ENCODE results near the gene SPTBN1. TPM values are rescaled to one million over a fixed set of nuclear protein-coding genes. Genes with fewer than 3 reads are reported as not detected.

The SPTBN1 gene
- total RNA-seq, 1 donor from 2014 or later, result 217 TPM

- Mint-ChIP-seq H3K27me3 (ENCODE audit: low read depth) (no peaks in the 10 kb centered on the region), H3K27ac (ENCODE audit: unreplicated experiment) (no peak overlapping the region), H3K4me3 (no peak overlapping the region), H3K9me3 (no peaks in the 10 kb centered on the region), H3K4me1 (no peaks in the 10 kb centered on the region), H3K36me3 (ENCODE audit: low read depth) (no peaks in the 10 kb centered on the region)
- DNase-seq (ENCODE audit: low read depth, low spot score), result no peak
- no peak for TF ChIP-seq CTCF (conservative IDR thresholded peaks at IDR 0.05)
Observed at GRCh38 chr2:54683596-54683995, 227.5 kb downstream of the SPTBN1 start.

DNA sequence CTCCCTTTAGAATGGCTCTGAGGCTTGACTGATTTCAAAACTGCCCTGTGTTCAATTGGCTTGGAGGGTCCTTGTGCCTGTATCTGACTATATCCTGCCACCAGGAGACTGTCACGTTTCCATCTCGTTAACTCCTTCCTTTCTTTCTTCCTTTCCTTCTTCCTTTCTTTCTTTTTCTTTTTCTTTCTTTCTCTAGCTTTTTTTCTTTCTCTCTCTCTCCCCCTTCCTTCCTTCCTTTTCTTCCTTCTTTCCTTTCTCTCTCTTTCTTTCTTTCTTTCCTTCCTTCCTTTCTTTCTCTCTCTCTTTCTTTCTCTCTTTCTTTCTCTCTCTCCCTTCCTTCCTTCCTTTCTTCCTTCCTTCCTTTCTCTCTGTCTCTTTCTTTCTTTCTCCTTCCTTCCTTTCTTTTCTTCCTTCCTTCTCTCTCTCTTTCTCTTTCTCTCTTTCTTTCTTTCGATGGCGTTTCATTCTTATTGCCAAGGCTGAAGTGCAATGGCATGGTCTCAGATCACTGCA lies 229.2 kb downstream of the SPTBN1 start:
- no peak overlapping the region for H3K27ac Mint-ChIP-seq (ENCODE audit: unreplicated experiment)
- TF ChIP-seq CTCF (conservative IDR thresholded peaks at IDR 0.05), result no peak

GRCh38 chr2:54687595-54688152 lies 231.5 kb downstream of the SPTBN1 start:
- Mint-ChIP-seq H3K27me3 (ENCODE audit: low read depth) (no peaks in the 10 kb centered on the region), H3K27ac (ENCODE audit: unreplicated experiment) (no peak overlapping the region), H3K9me3 (no peaks in the 10 kb centered on the region), H3K36me3 (ENCODE audit: low read depth) (no peaks in the 10 kb centered on the region), H3K4me3 (no peak overlapping the region), H3K4me1 (no peaks in the 10 kb centered on the region)
- TF ChIP-seq CTCF (conservative IDR thresholded peaks at IDR 0.05), result no peak
- no peak for DNase-seq (ENCODE audit: low read depth, low spot score)

More for the DNA sequence above, 229.2 kb downstream of the SPTBN1 start:
- Mint-ChIP-seq H3K9me3 (no peaks in the 10 kb centered on the region), H3K36me3 (ENCODE audit: low read depth) (no peaks in the 10 kb centered on the region), H3K27me3 (ENCODE audit: low read depth) (no peaks in the 10 kb centered on the region), H3K4me1 (no peaks in the 10 kb centered on the region), H3K4me3 (no peak overlapping the region)
- no peak for DNase-seq (ENCODE audit: low read depth, low spot score)

GRCh38 chr2:54691445-54692135 lies 235.5 kb downstream of the SPTBN1 start:
- H3K36me3 Mint-ChIP-seq (ENCODE audit: low read depth), result no peaks in the 10 kb centered on the region
- H3K27me3 Mint-ChIP-seq (ENCODE audit: low read depth), result no peaks in the 10 kb centered on the region
- no peak overlapping the region for H3K27ac Mint-ChIP-seq (ENCODE audit: unreplicated experiment)
- no peaks in the 10 kb centered on the region for H3K9me3 Mint-ChIP-seq
- H3K4me3 Mint-ChIP-seq, result no peak overlapping the region
- H3K4me1 Mint-ChIP-seq, result no peaks in the 10 kb centered on the region
- DNase-seq (ENCODE audit: low read depth, low spot score), result no peak
- TF ChIP-seq CTCF (conservative IDR thresholded peaks at IDR 0.05), result no peak

GRCh38 chr2:54692556-54692955 lies 236.4 kb downstream of the SPTBN1 start:
- no peak for DNase-seq (ENCODE audit: low read depth, low spot score)
- no peak overlapping the region for H3K4me3 Mint-ChIP-seq
- H3K27me3 Mint-ChIP-seq (ENCODE audit: low read depth), result no peaks in the 10 kb centered on the region
- no peak overlapping the region for H3K27ac Mint-ChIP-seq (ENCODE audit: unreplicated experiment)
- no peak for TF ChIP-seq CTCF (conservative IDR thresholded peaks at IDR 0.05)
- H3K36me3 Mint-ChIP-seq (ENCODE audit: low read depth), result no peaks in the 10 kb centered on the region
- H3K4me1 Mint-ChIP-seq, result no peaks in the 10 kb centered on the region
- no peaks in the 10 kb centered on the region for H3K9me3 Mint-ChIP-seq
